Thymus (tissue), 11 donors: Measurements from ENCODE around the gene CTBP2. TPM values are rescaled to one million over a fixed set of nuclear protein-coding genes. Genes with fewer than 3 reads are reported as not detected.

ENCODE experiments used
- DNase-seq, 9 donors: peaks; one replicate each; pipeline ENCODE4 v3.0.0-alpha.2; 2013; ENCODE audit warnings: low spot score in 9 of 9, low read depth in 6 of 9, missing footprints in 1 of 9
- H3K27ac ChIP-seq, 2 donors: one replicate each; pipeline ENCODE4 v1.5.1; 2013; ENCODE audit warnings: control low read depth in 1 of 2, low read depth in 1 of 2, low read length in 1 of 2, mild to moderate bottlenecking in 1 of 2, moderate library complexity in 1 of 2
- H3K27me3 ChIP-seq, 2 donors: one replicate each; pipeline ENCODE4 v1.5.1; 2013; ENCODE audit warnings: low read length in 1 of 2; ENCODE audit not compliant: control insufficient read depth in 2 of 2, insufficient read depth in 1 of 2
- H3K36me3 ChIP-seq, 2 donors: one replicate each; pipeline ENCODE4 v1.5.1; 2013; ENCODE audit warnings: low read length in 1 of 2, mild to moderate bottlenecking in 1 of 2, moderate library complexity in 1 of 2; ENCODE audit not compliant: control insufficient read depth in 2 of 2, insufficient read depth in 2 of 2
- H3K4me1 ChIP-seq, 2 donors: one replicate each; pipeline ENCODE4 v1.5.1; 2013; ENCODE audit warnings: low read length in 2 of 2; ENCODE audit not compliant: control insufficient read depth in 2 of 2, insufficient read depth in 2 of 2
- H3K4me3 ChIP-seq, 2 donors: one replicate each; pipeline ENCODE4 v1.5.1; 2013; ENCODE audit warnings: low read length in 2 of 2, control low read depth in 1 of 2, mild to moderate bottlenecking in 1 of 2
- H3K9me3 ChIP-seq, 2 donors: one replicate each; pipeline ENCODE4 v1.5.1; 2013; ENCODE audit warnings: low read length in 1 of 2, mild to moderate bottlenecking in 1 of 2; ENCODE audit not compliant: control insufficient read depth in 2 of 2, insufficient read depth in 1 of 2
- WGBS: extraction: QIAGEN DNeasy Blood & Tissue Kit; methylation state at CpG from one replicate; pipeline ENCODE4 v1.1.7; 2013; 5-methylcytosine and 5-hydroxymethylcytosine counted together
- polyA plus RNA-seq: library from polyadenylated mRNA; stranded (reverse); fragments of 200-250 nt; gene quantifications from one replicate; pipeline ENCODE4 v1.2.3, GENCODE V29; 2013
- total RNA-seq: library from RNA; stranded (reverse); fragments of 120-200 nt; gene quantifications from one replicate; pipeline ENCODE4 v1.2.4, GENCODE V29; 2013
- donor health status: healthy.

Gene CTBP2
- total and polyA plus RNA-seq, 2 donors = 7.1 to 14.6 TPM

- Histone ChIP-seq H3K36me3 (peaks cover 6 to 8% of the 10 kb centered on the region in 2 donors), H3K9me3 (no peaks in the 10 kb centered on the region), H3K27me3 (no peaks in the 10 kb centered on the region), H3K4me3 (no peak overlapping the region), H3K4me1 (no peaks in the 10 kb centered on the region), H3K27ac (no peak overlapping the region)
- 96% methylated on average over 1 of the region's 1 CpG for WGBS
- no peak for DNase-seq
Observed at GRCh38 chr10:124956764-124957163, 203.6 kb downstream of the CTBP2 start.

- WGBS = 93% methylated on average over 10 of the region's 10 CpGs
- peaks cover 6 to 8% of the 10 kb centered on the region in 2 donors for H3K36me3 ChIP-seq
- no peaks in the 10 kb centered on the region for H3K9me3 ChIP-seq
- H3K4me1 ChIP-seq = no peaks in the 10 kb centered on the region
- no peak overlapping the region for H3K4me3 ChIP-seq
- no peak overlapping the region for H3K27ac ChIP-seq
- no peak for DNase-seq
- no peaks in the 10 kb centered on the region for H3K27me3 ChIP-seq
Observed at GRCh38 chr10:124955868-124956267, 204.5 kb downstream of the CTBP2 start.

GRCh38 chr10:124955243-124955642 is 205.1 kb downstream of the CTBP2 start:
- Histone ChIP-seq H3K27me3 (no peaks in the 10 kb centered on the region), H3K9me3 (no peaks in the 10 kb centered on the region), H3K27ac (no peak overlapping the region), H3K4me3 (no peak overlapping the region), H3K36me3 (peaks cover 6 to 8% of the 10 kb centered on the region in 2 donors), H3K4me1 (no peaks in the 10 kb centered on the region)
- no peak for DNase-seq
- WGBS = 80% methylated on average over 7 of the region's 7 CpGs

GRCh38 chr10:124953421-124953820 is 206.9 kb downstream of the CTBP2 start:
- no peaks in the 10 kb centered on the region for H3K27me3 ChIP-seq
- no peak for DNase-seq
- no peak overlapping the region for H3K27ac ChIP-seq
- peaks cover 9 to 12% of the 10 kb centered on the region in 2 donors for H3K36me3 ChIP-seq
- WGBS = 96% methylated on average over 3 of the region's 3 CpGs
- H3K9me3 ChIP-seq = no peaks in the 10 kb centered on the region
- H3K4me1 ChIP-seq = no peaks in the 10 kb centered on the region
- H3K4me3 ChIP-seq = no peak overlapping the region

- WGBS = 98% methylated on average over 6 of the region's 6 CpGs
Observed at GRCh38 chr10:124952123-124952522, 208.2 kb downstream of the CTBP2 start.

GRCh38 chr10:124949543-124949942 is 210.8 kb downstream of the CTBP2 start:
- Histone ChIP-seq H3K27ac (no peak overlapping the region), H3K36me3 (peaks cover 12 to 16% of the 10 kb centered on the region in 2 donors), H3K4me1 (no peaks in the 10 kb centered on the region), H3K4me3 (no peak overlapping the region), H3K9me3 (no peaks in the 10 kb centered on the region), H3K27me3 (no peaks in the 10 kb centered on the region)
- no peak for DNase-seq
- 98% methylated on average over 5 of the region's 5 CpGs for WGBS

More at GRCh38 chr10:124952123-124952522, 208.2 kb downstream of the CTBP2 start:
- no peaks in the 10 kb centered on the region for H3K27me3 ChIP-seq
- peaks cover 9 to 13% of the 10 kb centered on the region in 2 donors for H3K36me3 ChIP-seq
- no peaks in the 10 kb centered on the region for H3K4me1 ChIP-seq
- no peak overlapping the region for H3K27ac ChIP-seq
- no peaks in the 10 kb centered on the region for H3K9me3 ChIP-seq
- H3K4me3 ChIP-seq = no peak overlapping the region
- no peak for DNase-seq

GRCh38 chr10:124946945-124947344 is 213.4 kb downstream of the CTBP2 start:
- DNase-seq = no peak
- Histone ChIP-seq H3K4me3 (no peak overlapping the region), H3K27me3 (no peaks in the 10 kb centered on the region), H3K9me3 (no peaks in the 10 kb centered on the region), H3K4me1 (no peaks in the 10 kb centered on the region), H3K36me3 (peaks cover 10 to 21% of the 10 kb centered on the region in 2 donors), H3K27ac (no peak overlapping the region)
- 94% methylated on average over 2 of the region's 2 CpGs for WGBS

GRCh38 chr10:124944982-124945381 is 215.4 kb downstream of the CTBP2 start:
- Histone ChIP-seq H3K27me3 (no peaks in the 10 kb centered on the region), H3K4me3 (no peak overlapping the region), H3K27ac (no peak overlapping the region), H3K9me3 (no peaks in the 10 kb centered on the region), H3K36me3 (peaks cover 10 to 19% of the 10 kb centered on the region in 2 donors), H3K4me1 (peaks cover 0 to 2% of the 10 kb centered on the region in 2 donors)
- no peak for DNase-seq
- WGBS = 71% methylated on average over 2 of the region's 2 CpGs

- peaks cover 0 to 2% of the 10 kb centered on the region in 2 donors for H3K4me1 ChIP-seq
- 94% methylated on average over 9 of the region's 9 CpGs for WGBS
- H3K9me3 ChIP-seq = no peaks in the 10 kb centered on the region
- DNase-seq = no peak
- H3K36me3 ChIP-seq = peaks cover 7 to 14% of the 10 kb centered on the region in 2 donors
- H3K27ac ChIP-seq = no peak overlapping the region
- no peak overlapping the region for H3K4me3 ChIP-seq
- no peaks in the 10 kb centered on the region for H3K27me3 ChIP-seq
Observed at GRCh38 chr10:124943301-124944092, 216.9 kb downstream of the CTBP2 start.
